Neural cell (in vitro differentiated cells): ENCODE measurements around the gene SLC25A13. TPM values are rescaled to one million over a fixed set of nuclear protein-coding genes. Genes with fewer than 3 reads are reported as not detected.

ENCODE experiments used
- H2AFZ ChIP-seq: fragments of 200-600, 300-800 bp; sonication (generic), shearing (Covaris generic); 2 replicates; pipeline ENCODE4 v1.6.0; 2014; ENCODE audit warnings: low read depth, mild to moderate bottlenecking, antibody characterized with exemption, low read length, moderate library complexity
- H3F3A ChIP-seq: fragments of 200-600 bp; shearing (Covaris generic); 2 replicates; pipeline ENCODE4 v1.6.1; 2016; ENCODE audit warnings: mild to moderate bottlenecking, moderate library complexity, mixed read lengths, antibody characterized with exemption, low read length; ENCODE audit not compliant: insufficient read depth, poor library complexity, severe bottlenecking
- H3K27ac ChIP-seq: fragments of 200-600, 300-800 bp; sonication (generic), shearing (Covaris generic); 2 replicates; pipeline ENCODE4 v1.5.1; 2014; ENCODE audit warnings: mild to moderate bottlenecking, low read length, moderate library complexity
- H3K27me3 ChIP-seq: fragments of 300-800, 200-600 bp; sonication (generic), shearing (Covaris generic); 2 replicates; pipeline ENCODE4 v1.6.0; 2014; ENCODE audit warnings: mild to moderate bottlenecking, low read depth, low read length, moderate library complexity; ENCODE audit not compliant: insufficient read depth
- H3K36me3 ChIP-seq: fragments of 300-800, 200-600 bp; sonication (generic), shearing (Covaris generic); 2 replicates; pipeline ENCODE4 v1.5.1; 2014; ENCODE audit warnings: mild to moderate bottlenecking, antibody characterized with exemption, low read length, moderate library complexity; ENCODE audit not compliant: insufficient read depth
- H3K4me2 ChIP-seq: fragments of 300-800, 200-600 bp; sonication (generic), shearing (Covaris generic); 2 replicates; pipeline ENCODE4 v1.6.0; 2014; ENCODE audit warnings: mild to moderate bottlenecking, low read length
- H3K4me3 ChIP-seq: fragments of 300-800, 200-600 bp; sonication (generic), shearing (Covaris generic); 2 replicates; pipeline ENCODE4 v1.5.1; 2014; ENCODE audit warnings: mild to moderate bottlenecking, low read length, moderate library complexity
- H3K79me2 ChIP-seq: fragments of 200-600 bp; shearing (Covaris generic); replicated peaks from 2 replicates; pipeline ENCODE4 v1.6.0; 2014; ENCODE audit warnings: mild to moderate bottlenecking, low read length, moderate library complexity; ENCODE audit not compliant: insufficient read depth
- H3K9ac ChIP-seq: fragments of 300-800, 200-600 bp; sonication (generic), shearing (Covaris generic); 2 replicates; pipeline ENCODE4 v1.6.1; 2016; ENCODE audit warnings: mild to moderate bottlenecking, low read length, mixed read lengths
- H3K9me2 ChIP-seq: fragments of 200-600 bp; shearing (Covaris generic); 2 replicates; pipeline ENCODE4 v1.6.1; 2016; ENCODE audit warnings: mild to moderate bottlenecking, low read length, mixed read lengths; ENCODE audit not compliant: insufficient read depth
- H3K9me3 ChIP-seq: fragments of 200-600, 300-800 bp; sonication (generic), shearing (Covaris generic); 2 replicates; pipeline ENCODE4 v1.6.1; 2016; ENCODE audit warnings: mild to moderate bottlenecking, mixed run types, low read length, moderate library complexity, mixed read lengths
- H4K20me1 ChIP-seq: fragments of 200-600 bp; shearing (Covaris generic); 2 replicates; pipeline ENCODE4 v1.6.1; 2016; ENCODE audit warnings: mild to moderate bottlenecking, mixed run types; ENCODE audit not compliant: insufficient read depth
- EP300 ChIP-seq: fragments of 450-650 bp; conservative IDR thresholded peaks from 2 replicates; pipeline ENCODE4 v1.6.1; 2014; ENCODE audit warnings: antibody characterized with exemption, mild to moderate bottlenecking, moderate library complexity; ENCODE audit not compliant: poor library complexity, severe bottlenecking
- EZH2 ChIP-seq: fragments of 200-600, 300-800 bp; shearing (Covaris generic), sonication (generic); IDR thresholded peaks from 2 replicates; pipeline ENCODE4 v1.6.1; 2014; ENCODE audit warnings: antibody characterized with exemption, low read length, borderline replicate concordance, mild to moderate bottlenecking; ENCODE audit not compliant: insufficient read depth, poor library complexity, severe bottlenecking
- MXI1 ChIP-seq: fragments of 450-650 bp; conservative IDR thresholded peaks from 2 replicates; pipeline ENCODE4 v1.6.1; 2014; ENCODE audit warnings: antibody characterized with exemption, mild to moderate bottlenecking; ENCODE audit not compliant: poor library complexity, severe bottlenecking
- POLR2AphosphoS5 ChIP-seq: IDR thresholded peaks from 2 replicates; pipeline ENCODE4 v1.6.1; 2012
- RAD21 ChIP-seq: fragments of 450-650 bp; conservative IDR thresholded peaks from 2 replicates; pipeline ENCODE4 v1.6.1; 2014; ENCODE audit warnings: antibody characterized with exemption, mild to moderate bottlenecking, moderate library complexity
- REST ChIP-seq: IDR thresholded peaks from 2 replicates; pipeline ENCODE4 v1.6.1; 2012; ENCODE audit warnings: borderline replicate concordance
- SMC3 ChIP-seq: fragments of 450-650 bp; conservative IDR thresholded peaks from 2 replicates; pipeline ENCODE4 v1.6.1; 2014; ENCODE audit warnings: antibody characterized with exemption, mild to moderate bottlenecking, moderate library complexity; ENCODE audit not compliant: poor library complexity
- TAF1 ChIP-seq: IDR thresholded peaks from 2 replicates; pipeline ENCODE4 v1.6.1; 2012; ENCODE audit warnings: low read depth
- polyA plus RNA-seq: library from polyadenylated mRNA; depleted of rRNA; stranded (reverse); fragments of >200 nt; gene quantifications from 2 replicates; pipeline ENCODE4 v1.2.3, GENCODE V29; 2014
- TF ChIP-seq, protein P1 (sequence below): fragments of 450-650 bp; IDR thresholded peaks from 2 replicates; pipeline ENCODE4 v1.5.1; 2014; ENCODE audit warnings: antibody characterized with exemption, mild to moderate bottlenecking, moderate library complexity; ENCODE audit not compliant: poor library complexity, severe bottlenecking

The SLC25A13 gene
- polyA plus RNA-seq, 1 donor from 2014 or later: 20.2 TPM

- Histone ChIP-seq H4K20me1 (no peaks in the 10 kb centered on the region), H3K9me3 (no peaks in the 10 kb centered on the region), H3K4me2 (no peak overlapping the region), H3K4me3 (no peak overlapping the region), H3K27ac (no peak overlapping the region), H3K9ac (no peak overlapping the region), H3K36me3 (no peaks in the 10 kb centered on the region), H3K79me2 (no peaks in the 10 kb centered on the region), H2AFZ (no peak overlapping the region), H3F3A (no peaks in the 10 kb centered on the region), H3K9me2 (no peaks in the 10 kb centered on the region), H3K27me3 (no peaks in the 10 kb centered on the region)
- no peak for TF ChIP-seq EP300
- no peak for TF ChIP-seq MXI1
- TF ChIP-seq SMC3: no peak
- TF ChIP-seq POLR2AphosphoS5: no peak
- no peak for TF ChIP-seq REST
- TF ChIP-seq, protein P1, sequence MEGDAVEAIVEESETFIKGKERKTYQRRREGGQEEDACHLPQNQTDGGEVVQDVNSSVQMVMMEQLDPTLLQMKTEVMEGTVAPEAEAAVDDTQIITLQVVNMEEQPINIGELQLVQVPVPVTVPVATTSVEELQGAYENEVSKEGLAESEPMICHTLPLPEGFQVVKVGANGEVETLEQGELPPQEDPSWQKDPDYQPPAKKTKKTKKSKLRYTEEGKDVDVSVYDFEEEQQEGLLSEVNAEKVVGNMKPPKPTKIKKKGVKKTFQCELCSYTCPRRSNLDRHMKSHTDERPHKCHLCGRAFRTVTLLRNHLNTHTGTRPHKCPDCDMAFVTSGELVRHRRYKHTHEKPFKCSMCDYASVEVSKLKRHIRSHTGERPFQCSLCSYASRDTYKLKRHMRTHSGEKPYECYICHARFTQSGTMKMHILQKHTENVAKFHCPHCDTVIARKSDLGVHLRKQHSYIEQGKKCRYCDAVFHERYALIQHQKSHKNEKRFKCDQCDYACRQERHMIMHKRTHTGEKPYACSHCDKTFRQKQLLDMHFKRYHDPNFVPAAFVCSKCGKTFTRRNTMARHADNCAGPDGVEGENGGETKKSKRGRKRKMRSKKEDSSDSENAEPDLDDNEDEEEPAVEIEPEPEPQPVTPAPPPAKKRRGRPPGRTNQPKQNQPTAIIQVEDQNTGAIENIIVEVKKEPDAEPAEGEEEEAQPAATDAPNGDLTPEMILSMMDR: no peak
- TF ChIP-seq RAD21: no peak
- TF ChIP-seq EZH2: no peak
- TF ChIP-seq TAF1: no peak
These were observed 36.3 kb downstream of the SLC25A13 start for GRCh38 chr7:96285579-96285978.

DNA sequence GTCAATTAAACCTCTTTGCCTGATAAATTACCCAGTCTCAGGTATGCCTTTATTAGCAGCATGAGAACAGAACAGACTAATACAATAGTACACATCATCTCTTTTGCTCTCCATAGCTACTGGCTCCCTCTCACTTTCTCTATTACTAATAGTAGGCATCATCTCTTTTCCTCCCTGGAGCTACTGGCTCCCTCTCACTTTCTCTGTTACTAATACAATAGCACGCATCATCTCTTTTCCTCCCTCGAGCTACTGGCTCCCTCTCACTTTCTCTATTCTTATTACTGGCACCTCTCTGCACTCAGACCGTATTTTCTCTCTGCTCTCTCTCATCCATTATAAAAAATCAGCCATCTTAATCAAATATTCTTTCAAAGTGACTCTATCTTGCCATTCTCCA, 37.1 kb downstream of the SLC25A13 start:
- no peaks in the 10 kb centered on the region for H3K27me3 ChIP-seq
- no peaks in the 10 kb centered on the region for H3K79me2 ChIP-seq
- no peak overlapping the region for H3K4me3 ChIP-seq
- TF ChIP-seq POLR2AphosphoS5 (no peak), SMC3 (no peak), REST (no peak), MXI1 (no peak), EZH2 (no peak), RAD21 (no peak), TAF1 (no peak), EP300 (no peak)
- TF ChIP-seq, protein P1: no peak
- H3K9me3 ChIP-seq: no peaks in the 10 kb centered on the region
- H3K27ac ChIP-seq: no peak overlapping the region
- no peaks in the 10 kb centered on the region for H4K20me1 ChIP-seq
- H3K9ac ChIP-seq: no peak overlapping the region
- no peaks in the 10 kb centered on the region for H3F3A ChIP-seq
- H3K36me3 ChIP-seq: no peaks in the 10 kb centered on the region
- H3K4me2 ChIP-seq: no peak overlapping the region
- no peak overlapping the region for H2AFZ ChIP-seq
- no peaks in the 10 kb centered on the region for H3K9me2 ChIP-seq
